OCI-LY7 (cell line): ENCODE results near the gene TMED7. TPM values are rescaled to one million over a fixed set of nuclear protein-coding genes. Genes with fewer than 3 reads are reported as not detected.
"Not testable (repeated sequence)": the region's sequence is repeated elsewhere in the genome, so short reads cannot be mapped to it uniquely, and the experiment has no call there.

ENCODE experiments used
- BruUV-seq: library from RNA; stranded (reverse); fragments of 400-500 nt; replicated peaks from 2 replicates; lab custom pipeline; 2021; lab: Mats Ljungman, UMichigan
- CTCF ChIA-PET: fragments of 300-600 bp; sonication (Branson Sonifier 250); formaldehyde crosslinking; loops from one replicate; lab custom pipeline; 2022; ENCODE audit warnings: antibody characterized with exemption; ENCODE audit not compliant: unreplicated experiment; lab: Charles Lee
- POLR2A ChIA-PET: fragments of 300-600 bp; sonication (Branson Sonifier 250); formaldehyde crosslinking; loops from one replicate; lab custom pipeline; 2022; ENCODE audit warnings: antibody characterized with exemption; lab: Charles Lee
- DNase-seq: peaks from one replicate; pipeline ENCODE4 v3.0.0-alpha.2; 2015; ENCODE audit warnings: low spot score
- H2AFZ ChIP-seq: fragments of 200-600 bp; sonication (generic), shearing (Covaris generic); 2 replicates; pipeline ENCODE4 v1.6.1; 2014; ENCODE audit warnings: mild to moderate bottlenecking, antibody characterized with exemption, low read length, moderate library complexity
- H3K27ac ChIP-seq: fragments of 200-600 bp; sonication (generic); 2 replicates; pipeline ENCODE4 v1.5.1; 2014; ENCODE audit warnings: mixed run types, low read depth, mild to moderate bottlenecking, moderate library complexity, low read length, inconsistent platforms; ENCODE audit not compliant: poor library complexity, severe bottlenecking
- H3K36me3 ChIP-seq: fragments of 200-600 bp; sonication (generic); 2 replicates; pipeline ENCODE4 v1.6.1; 2014; ENCODE audit warnings: mild to moderate bottlenecking, antibody characterized with exemption, low read length, moderate library complexity, mixed read lengths; ENCODE audit not compliant: insufficient read depth
- H3K4me1 ChIP-seq: fragments of 200-600 bp; sonication (generic); 2 replicates; pipeline ENCODE4 v1.5.1; 2014; ENCODE audit warnings: mild to moderate bottlenecking, low read length; ENCODE audit not compliant: insufficient read depth, poor library complexity, severe bottlenecking
- H3K4me2 ChIP-seq: fragments of 200-600 bp; sonication (generic); 2 replicates; pipeline ENCODE4 v1.6.1; 2014; ENCODE audit warnings: mild to moderate bottlenecking, low read length
- H3K4me3 ChIP-seq: fragments of 200-600 bp; sonication (generic); 2 replicates; pipeline ENCODE4 v1.5.1; 2014; ENCODE audit warnings: mild to moderate bottlenecking, low read depth, low read length; ENCODE audit not compliant: poor library complexity, severe bottlenecking
- H3K79me2 ChIP-seq: fragments of 200-600 bp; sonication (generic); 2 replicates; pipeline ENCODE4 v1.6.1; 2016; ENCODE audit warnings: low read depth, mild to moderate bottlenecking, low read length, moderate library complexity, mixed read lengths; ENCODE audit not compliant: insufficient read depth
- H3K9me2 ChIP-seq: fragments of 200-600 bp; sonication (generic); 2 replicates; pipeline ENCODE4 v1.6.1; 2016; ENCODE audit warnings: mild to moderate bottlenecking, low read length, mixed read lengths; ENCODE audit not compliant: insufficient read depth
- H3K9me3 ChIP-seq: fragments of 200-600 bp; sonication (generic); 2 replicates; pipeline ENCODE4 v1.6.1; 2014; ENCODE audit warnings: mild to moderate bottlenecking, mixed run types, low read length, mixed read lengths
- H4K20me1 ChIP-seq: fragments of 200-600 bp; sonication (generic); 2 replicates; pipeline ENCODE4 v1.6.1; 2014; ENCODE audit warnings: mild to moderate bottlenecking, antibody characterized with exemption, low read length, moderate library complexity, mixed read lengths; ENCODE audit not compliant: insufficient read depth
- CTCF ChIP-seq: fragments of 200-600 bp; sonication (generic); conservative IDR thresholded peaks from 2 replicates; pipeline ENCODE4 v1.5.1; 2014; ENCODE audit warnings: mild to moderate bottlenecking, antibody characterized with exemption, low read length, moderate library complexity, mixed read lengths
- EZH2phosphoT487 ChIP-seq: fragments of 200-600 bp; sonication (generic); IDR thresholded peaks from 2 replicates; pipeline ENCODE4 v1.6.1; 2018; ENCODE audit warnings: low read depth, borderline replicate concordance, mild to moderate bottlenecking, mixed run types, antibody characterized with exemption, low read length, moderate library complexity, mixed read lengths
- intact Hi-C: fragments of 100-400 bp; cut with micrococcal nuclease; formaldehyde crosslinking; loops from one replicate; pipeline ENCODE4 v1.10.0; 2022; ENCODE audit not compliant: unreplicated experiment
- total RNA-seq, 2 experiments: library from RNA; depleted of rRNA in 1 of 2; stranded (reverse); fragments of >200 nt in 1 of 2; shearing (Covaris generic) in 1 of 2; gene quantifications; 2 replicates each; pipeline ENCODE4 v1.2.3, GENCODE V29; 2014 to 2022

TMED7 gene
- total RNA-seq, 2 experiments from 2014 or later: 35.8 to 55.1 TPM

DNA sequence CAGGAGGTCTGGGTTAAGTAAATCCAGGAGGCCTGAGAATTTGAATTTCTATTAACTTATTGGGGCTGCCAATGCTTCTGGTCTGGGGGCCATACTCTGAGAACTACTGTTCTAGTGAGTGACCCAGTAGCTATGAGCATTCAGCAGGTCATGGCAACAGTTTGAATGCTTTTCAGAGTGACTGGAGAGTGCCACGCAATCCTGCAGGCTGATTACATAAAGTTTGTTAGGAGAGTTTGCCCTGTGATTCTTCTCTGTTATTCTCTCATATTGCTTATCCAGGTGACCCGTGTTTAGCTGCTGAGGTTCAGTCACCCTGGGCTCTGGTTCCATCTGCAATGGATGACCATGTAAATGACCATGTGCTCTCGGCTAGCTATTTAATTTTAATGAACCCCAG, 22.2 kb upstream of the TMED7 start:
- H3K27ac ChIP-seq: no peak overlapping the region
- POLR2A ChIA-PET: interaction anchor here (1.7 kb wide), 1 partner anchor 11 kb away, joined by 6 read pairs; no protein-coding TSS in a partner anchor
- H3K36me3 ChIP-seq: no peaks in the 10 kb centered on the region
- H3K9me2 ChIP-seq: no peaks in the 10 kb centered on the region
- DNase-seq: no peak
- intact Hi-C loops: no loop called here
- H3K4me1 ChIP-seq: no peaks in the 10 kb centered on the region
- no peak overlapping the region for H2AFZ ChIP-seq
- no peak overlapping the region for H3K4me3 ChIP-seq
- BruUV-seq: no TSS peak
- H3K9me3 ChIP-seq: no peaks in the 10 kb centered on the region
- no peaks in the 10 kb centered on the region for H3K79me2 ChIP-seq
- TF ChIP-seq EZH2phosphoT487: no peak
- TF ChIP-seq CTCF: no peak
- CTCF ChIA-PET: no interaction called here
- H4K20me1 ChIP-seq: no peaks in the 10 kb centered on the region
- no peak overlapping the region for H3K4me2 ChIP-seq

GRCh38 chr5:115645386-115645785, 19.6 kb upstream of the TMED7 start:
- H2AFZ ChIP-seq, BruUV-seq, CTCF ChIA-PET, H3K9me3 ChIP-seq, H3K36me3 ChIP-seq, H3K4me3 ChIP-seq, H3K27ac ChIP-seq, H3K9me2 ChIP-seq, POLR2A ChIA-PET, H3K79me2 ChIP-seq, intact Hi-C loops, DNase-seq, H4K20me1 ChIP-seq, H3K4me2 ChIP-seq, H3K4me1 ChIP-seq: not testable (repeated sequence)

DNA sequence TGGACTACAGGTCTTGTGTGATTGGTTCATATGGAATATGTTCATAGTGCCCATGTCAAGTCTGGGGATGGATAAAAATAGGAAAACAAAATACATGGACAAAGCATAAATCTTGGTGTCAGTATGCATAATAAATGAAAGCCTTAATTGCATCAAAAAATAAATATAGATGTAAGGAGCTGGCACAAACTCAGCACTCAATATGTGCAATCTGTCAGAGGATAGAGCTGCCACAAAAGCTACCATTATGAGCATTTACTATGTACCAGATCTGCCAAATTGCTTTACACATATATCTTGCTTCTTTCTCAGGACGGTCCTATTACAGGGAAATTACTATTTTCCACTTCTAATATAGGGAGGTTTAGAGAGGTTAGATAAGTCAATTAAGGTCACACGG, 18.2 kb upstream of the TMED7 start:
- Histone ChIP-seq H2AFZ (no peak overlapping the region), H3K9me2 (no peaks in the 10 kb centered on the region; the same call in 1 of the 2 replicates), H3K36me3 (no peaks in the 10 kb centered on the region), H3K4me3 (no peak overlapping the region), H3K79me2 (no peaks in the 10 kb centered on the region), H4K20me1 (no peaks in the 10 kb centered on the region), H3K27ac (no peak overlapping the region), H3K9me3 (no peaks in the 10 kb centered on the region), H3K4me1 (no peaks in the 10 kb centered on the region), H3K4me2 (no peak overlapping the region)
- ChIA-PET POLR2A (no interaction called here), CTCF (no interaction called here)
- no peak for DNase-seq
- no TSS peak for BruUV-seq
- intact Hi-C loops: no loop called here
- no peak for TF ChIP-seq CTCF
- no peak for TF ChIP-seq EZH2phosphoT487
